Activated CD4-positive, alpha-beta T cell treated with anti-CD3 and anti-CD28 coated beads for 48 hours (primary cell): Measurements from ENCODE around the gene NUAK2.
"Not testable (repeated sequence)": the region's sequence is repeated elsewhere in the genome, so short reads cannot be mapped to it uniquely, and the experiment has no call there.

Source experiments
- DNase-seq: peaks from one replicate; pipeline ENCODE4 v3.0.0-alpha.2; 2020

Gene NUAK2

GRCh38 chr1:205294175-205294917 is 27.2 kb downstream of the NUAK2 start:
- no peak for DNase-seq

- no peak for DNase-seq
These were observed 28.0 kb downstream of the NUAK2 start for GRCh38 chr1:205293350-205294074.

GRCh38 chr1:205291596-205291995 is 29.9 kb downstream of the NUAK2 start:
- DNase-seq = no peak

- DNase-seq = peak; percentile 78
These were observed 33.6 kb downstream of the NUAK2 start for GRCh38 chr1:205287767-205288559.

- no peak for DNase-seq
These were observed 34.5 kb downstream of the NUAK2 start for GRCh38 chr1:205287076-205287475.

- peak; percentile 80 for DNase-seq
These were observed 35.1 kb downstream of the NUAK2 start for GRCh38 chr1:205286335-205286950.

GRCh38 chr1:205285381-205286101 is 36.0 kb downstream of the NUAK2 start:
- peak; percentile 61 for DNase-seq

- peak; percentile 85 for DNase-seq
These were observed 37.0 kb downstream of the NUAK2 start for GRCh38 chr1:205284420-205285144.

GRCh38 chr1:205283270-205284147 is 38.0 kb downstream of the NUAK2 start:
- DNase-seq = no peak

- DNase-seq = not testable (repeated sequence)
These were observed 40.7 kb downstream of the NUAK2 start for GRCh38 chr1:205280666-205281395.

GRCh38 chr1:205279986-205280385 is 41.6 kb downstream of the NUAK2 start:
- peak; percentile 30 for DNase-seq

GRCh38 chr1:205276689-205277065 is 44.9 kb downstream of the NUAK2 start:
- DNase-seq = no peak

GRCh38 chr1:205275916-205276688 is 45.4 kb downstream of the NUAK2 start:
- DNase-seq = no peak

- no peak for DNase-seq
These were observed 46.4 kb downstream of the NUAK2 start for GRCh38 chr1:205275133-205275532.

GRCh38 chr1:205274041-205274691 is 47.4 kb downstream of the NUAK2 start:
- no peak for DNase-seq

GRCh38 chr1:205273551-205273982 is 48.0 kb downstream of the NUAK2 start:
- DNase-seq = peak; percentile 89

- DNase-seq = no peak
These were observed 49.0 kb downstream of the NUAK2 start for GRCh38 chr1:205272536-205272935.

GRCh38 chr1:205271745-205272144 is 49.8 kb downstream of the NUAK2 start:
- no peak for DNase-seq

GRCh38 chr1:205271277-205271676 is 50.3 kb downstream of the NUAK2 start:
- DNase-seq = no peak
